ENCODE results near the gene LGR5.

GRCh38 chr12:71538807-71539206, 99.2 kb downstream of the LGR5 start:
- TF ChIP-seq, protein P1, sequence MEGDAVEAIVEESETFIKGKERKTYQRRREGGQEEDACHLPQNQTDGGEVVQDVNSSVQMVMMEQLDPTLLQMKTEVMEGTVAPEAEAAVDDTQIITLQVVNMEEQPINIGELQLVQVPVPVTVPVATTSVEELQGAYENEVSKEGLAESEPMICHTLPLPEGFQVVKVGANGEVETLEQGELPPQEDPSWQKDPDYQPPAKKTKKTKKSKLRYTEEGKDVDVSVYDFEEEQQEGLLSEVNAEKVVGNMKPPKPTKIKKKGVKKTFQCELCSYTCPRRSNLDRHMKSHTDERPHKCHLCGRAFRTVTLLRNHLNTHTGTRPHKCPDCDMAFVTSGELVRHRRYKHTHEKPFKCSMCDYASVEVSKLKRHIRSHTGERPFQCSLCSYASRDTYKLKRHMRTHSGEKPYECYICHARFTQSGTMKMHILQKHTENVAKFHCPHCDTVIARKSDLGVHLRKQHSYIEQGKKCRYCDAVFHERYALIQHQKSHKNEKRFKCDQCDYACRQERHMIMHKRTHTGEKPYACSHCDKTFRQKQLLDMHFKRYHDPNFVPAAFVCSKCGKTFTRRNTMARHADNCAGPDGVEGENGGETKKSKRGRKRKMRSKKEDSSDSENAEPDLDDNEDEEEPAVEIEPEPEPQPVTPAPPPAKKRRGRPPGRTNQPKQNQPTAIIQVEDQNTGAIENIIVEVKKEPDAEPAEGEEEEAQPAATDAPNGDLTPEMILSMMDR (IDR thresholded peaks at IDR 0.05; ENCODE audit: borderline replicate concordance, extremely low read depth, low read length, poor library complexity, severe bottlenecking): no peak
- no peak for TF ChIP-seq EZH2 (IDR thresholded peaks at IDR 0.05; ENCODE audit: borderline replicate concordance, low read depth, low read length, severe bottlenecking)

Measured in DND-41 (cell line).